Anterior cingulate cortex (tissue), 58 donors: Measurements from ENCODE around the gene SCAI.
"Not testable (repeated sequence)": the region's sequence is repeated elsewhere in the genome, so short reads cannot be mapped to it uniquely, and the experiment has no call there.

ENCODE experiments used
- DNase-seq, 58 donors: peaks; one replicate each; lab custom pipeline; 2025; lab: John Stamatoyannopoulos, UW

The SCAI gene

DNA sequence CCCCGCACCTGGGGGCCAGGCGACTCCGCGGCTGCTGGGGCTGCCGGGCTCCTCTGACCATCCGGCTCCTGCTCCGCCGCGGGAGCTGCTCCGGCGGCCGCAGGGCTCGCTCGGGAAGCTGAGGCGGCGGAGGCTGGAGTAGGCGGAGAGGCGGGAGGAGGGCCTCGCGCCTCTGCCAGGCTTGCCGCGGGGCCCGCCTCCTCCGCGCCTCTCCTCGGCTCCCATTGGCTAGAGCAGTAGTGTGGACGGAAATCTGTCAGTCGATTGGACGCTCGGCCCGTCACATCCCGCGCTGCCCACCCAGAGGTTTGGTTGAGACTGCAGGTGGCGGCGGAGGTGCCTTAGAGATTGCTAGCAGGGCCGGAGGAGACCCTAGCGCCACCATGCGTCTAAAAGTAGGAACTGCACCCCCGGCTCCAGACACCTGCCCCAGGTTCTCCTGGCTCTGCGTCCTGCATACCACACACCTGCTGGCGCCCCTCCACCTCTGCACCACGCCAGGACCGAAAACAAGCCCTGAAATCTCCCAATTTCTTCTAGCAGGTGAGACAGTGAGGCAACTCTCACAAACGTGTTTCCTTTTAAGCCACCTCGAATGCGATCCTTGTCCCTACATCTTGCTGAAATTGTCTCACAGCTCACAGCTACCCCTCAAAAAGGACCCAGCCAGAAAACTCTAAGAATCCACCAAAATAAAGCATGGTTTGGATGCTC, at the start of gene SCAI:
Gene SCAI (minus strand): TSS at position 152 of the 714 bp plus-strand sequence. CDS start 91 bp downstream, at position 61.
- DNase-seq: peak; percentile 54 to 99 (median 97)

DNA sequence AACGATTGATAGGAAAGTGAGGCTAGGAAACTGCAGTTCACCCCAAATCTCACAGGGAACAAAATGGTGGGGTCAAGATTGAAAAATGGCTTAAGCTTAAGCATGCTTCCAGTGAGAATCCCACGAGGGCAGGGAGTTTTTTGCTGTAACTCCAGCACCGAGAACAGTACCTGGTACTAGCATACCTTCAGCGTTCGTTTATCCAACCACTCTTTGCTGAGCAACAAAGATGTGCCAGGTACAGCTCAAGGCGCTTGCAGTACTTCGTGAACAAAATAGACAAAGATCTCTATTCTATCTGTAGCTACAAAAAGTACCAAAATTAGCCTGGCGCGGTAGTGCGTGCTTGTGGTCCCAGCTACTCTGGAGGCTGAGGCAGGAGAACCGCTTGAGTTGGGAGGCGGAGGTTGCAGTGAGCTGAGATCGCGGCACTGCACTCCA, 47.1 kb upstream of the SCAI start:
- DNase-seq: peak in 3 of 58 donors; percentile 15 to 30 (median 19)

DNA sequence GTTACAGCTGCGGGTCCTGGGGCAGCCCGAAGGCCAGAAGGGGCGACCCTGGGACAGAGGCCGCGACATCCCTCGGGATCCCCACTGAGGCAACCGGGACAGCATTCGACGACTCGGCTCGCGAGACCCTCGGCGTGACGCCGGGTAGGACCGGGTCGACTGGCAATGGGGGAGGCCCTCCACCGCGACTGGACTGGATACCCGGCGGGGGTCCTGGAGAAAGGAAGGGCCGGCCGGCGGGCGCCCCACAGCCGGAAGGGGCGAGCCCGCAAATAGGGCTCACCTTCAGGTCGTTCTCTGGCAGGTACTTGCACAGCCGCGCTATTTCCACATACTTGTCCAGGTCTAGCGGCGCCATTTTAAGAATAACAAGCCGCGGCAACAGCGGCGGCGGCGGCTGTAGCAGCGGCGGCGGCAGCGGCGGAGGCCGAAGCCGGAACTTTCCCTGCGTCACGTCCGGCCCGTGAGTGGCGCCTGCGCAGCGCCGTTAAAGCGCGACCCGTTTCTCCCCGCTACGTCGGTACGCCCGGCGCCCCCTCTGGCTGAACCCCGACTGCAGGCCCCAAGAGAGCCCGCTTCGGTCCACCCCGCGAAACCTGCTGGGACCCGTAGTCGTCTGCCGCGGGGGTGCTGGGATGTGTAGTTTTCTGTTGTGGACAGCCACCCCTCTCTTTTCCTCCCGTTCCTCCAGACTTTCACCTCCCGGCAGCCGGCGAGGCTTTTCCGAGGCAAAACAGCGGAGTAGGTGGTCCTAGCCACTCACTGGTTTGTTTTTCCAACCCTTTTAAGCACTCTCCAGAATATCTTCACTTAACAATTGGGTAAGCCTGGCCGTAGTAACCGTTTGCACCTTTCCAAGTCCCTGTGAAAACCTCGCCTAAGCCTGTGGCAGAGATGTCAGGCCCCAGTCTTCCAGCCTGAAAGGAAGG, 46.3 kb upstream of the SCAI start, which contains the start of gene PPP6C:
Gene PPP6C (minus strand): TSS at position 443 of the 929 bp plus-strand sequence. CDS start 85 bp downstream, at position 358.
- peak; percentile 81 to 98 (median 96) for DNase-seq

DNA sequence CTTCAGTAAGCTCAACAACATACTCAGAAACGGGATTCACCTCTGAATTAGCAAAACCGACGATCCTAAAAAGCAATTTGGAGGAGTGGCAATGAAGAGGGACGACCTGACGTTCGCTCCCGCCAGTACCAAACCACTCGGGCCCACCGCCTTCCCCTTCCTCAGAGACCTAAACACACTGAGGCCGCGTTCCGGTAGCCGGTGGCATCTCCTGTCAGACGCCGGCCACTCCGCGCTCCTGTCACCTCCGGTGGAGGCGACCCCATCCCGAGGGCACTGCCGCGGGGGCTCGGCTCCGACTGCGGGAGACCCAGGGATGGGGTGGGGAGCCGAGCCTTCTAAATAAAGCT, 45.7 kb upstream of the SCAI start:
- peak in 6 of 58 donors; percentile 23 to 51 (median 38) for DNase-seq

DNA sequence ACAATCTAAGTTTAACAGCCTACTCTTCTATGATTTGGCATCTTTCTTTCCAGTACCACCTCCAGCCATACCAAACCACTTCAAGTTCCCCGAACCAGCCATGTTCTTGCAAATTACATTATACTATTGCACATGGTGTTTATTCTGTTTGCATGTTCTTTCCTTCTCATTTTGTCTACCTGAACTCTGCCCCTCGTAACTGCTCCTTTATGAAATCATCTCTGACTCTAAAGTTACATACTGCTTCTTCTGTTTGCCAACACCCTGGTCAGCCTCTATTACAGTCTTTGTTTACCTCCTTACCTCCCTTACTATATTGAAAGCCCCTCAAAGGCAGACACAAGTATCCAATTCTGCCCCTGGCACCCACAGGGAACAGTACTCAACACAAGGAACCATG, 40.2 kb upstream of the SCAI start:
- DNase-seq: no peak

DNA sequence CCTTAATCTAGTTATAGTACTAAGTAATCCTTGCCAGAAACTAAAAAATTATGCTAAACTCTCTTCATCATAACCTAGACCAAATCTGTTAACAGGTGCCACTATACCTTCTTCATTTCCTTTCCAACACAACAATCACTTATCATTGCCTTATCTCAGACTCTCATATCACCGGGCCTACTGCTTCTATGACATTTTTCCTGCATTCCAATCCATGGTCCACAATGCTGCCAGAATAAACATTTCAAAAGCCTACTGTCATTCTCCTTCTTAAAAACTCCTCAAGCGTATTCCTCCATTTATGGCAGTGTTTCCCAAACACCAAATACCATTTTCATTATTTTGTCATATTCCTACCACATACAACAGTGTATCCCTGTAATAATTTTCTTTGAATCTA, 39.7 kb upstream of the SCAI start:
- no peak for DNase-seq

DNA sequence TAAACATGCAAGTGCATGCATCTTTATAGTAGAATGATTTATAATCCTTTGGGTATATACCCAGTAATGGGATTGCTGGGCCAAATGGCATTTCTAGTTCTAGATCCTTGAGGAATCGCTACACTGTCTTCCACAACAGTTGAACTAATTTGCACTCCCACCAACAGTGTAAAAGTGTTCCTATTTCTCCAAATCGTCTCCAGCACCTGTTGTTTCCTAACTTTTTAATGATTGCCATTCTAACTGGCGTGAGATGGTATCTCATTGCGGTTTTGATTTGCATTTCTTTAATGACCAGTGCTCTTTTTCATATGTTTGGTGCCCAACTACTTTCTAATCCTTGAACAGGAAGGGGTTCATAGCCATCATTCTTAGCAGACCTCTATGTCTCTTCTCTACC, 38.4 kb upstream of the SCAI start:
- not testable (repeated sequence) for DNase-seq

DNA sequence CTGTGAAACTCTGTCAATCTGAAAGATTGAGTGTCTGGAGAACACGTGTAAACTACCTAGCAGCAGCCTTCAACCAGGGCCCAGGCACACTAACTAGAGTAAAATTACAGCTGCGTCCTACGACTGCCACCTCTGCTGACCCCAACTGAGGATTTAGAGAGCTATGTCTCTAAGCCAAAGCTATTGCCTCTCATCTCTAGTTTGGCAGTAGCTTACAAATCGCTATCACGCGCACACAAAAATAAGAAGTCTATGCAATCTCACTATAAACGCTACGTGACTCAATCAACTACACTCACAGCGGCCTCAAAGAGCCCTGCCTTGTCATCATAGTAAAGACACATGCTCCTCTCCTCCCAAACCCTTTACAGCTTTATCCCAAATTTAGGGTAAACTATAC, 37.5 kb upstream of the SCAI start:
- DNase-seq: no peak

DNA sequence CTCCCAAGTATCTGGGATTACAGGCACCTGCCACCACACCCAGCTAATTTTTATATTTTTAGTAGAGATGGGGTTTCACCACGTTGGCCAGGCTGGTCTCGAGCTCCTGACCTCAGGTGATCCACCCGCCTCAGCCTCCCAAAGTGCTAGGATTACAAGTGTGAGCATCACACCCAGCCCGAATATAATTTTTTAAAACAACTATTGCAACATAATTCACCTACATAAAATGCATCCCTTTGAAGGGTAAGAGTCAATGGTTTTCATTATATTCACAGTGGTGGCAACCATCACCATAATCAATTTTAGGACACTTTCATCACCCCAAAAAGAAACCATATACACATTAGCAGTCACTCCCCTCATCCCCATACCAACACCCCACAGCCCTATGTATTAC, 36.4 kb upstream of the SCAI start:
- not testable (repeated sequence) for DNase-seq

DNA sequence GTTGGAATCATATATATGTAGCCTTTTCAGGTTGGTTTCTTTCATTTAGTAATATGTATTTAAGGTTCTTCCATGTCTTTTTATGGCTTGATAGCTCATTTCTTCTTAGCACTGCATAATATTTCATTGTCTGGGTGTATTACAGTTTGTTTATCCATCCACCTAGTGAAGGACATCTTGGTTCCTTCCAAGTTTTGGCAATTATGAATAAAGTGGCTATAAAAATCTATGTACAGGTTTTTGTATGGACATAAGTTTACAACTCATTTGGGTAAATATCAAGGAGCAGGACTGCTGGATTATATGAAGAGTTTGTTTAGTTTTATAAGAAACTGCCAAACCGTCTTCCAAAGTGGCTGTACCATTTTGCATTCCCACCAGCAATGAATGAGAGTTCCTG, 34.6 kb upstream of the SCAI start:
- no peak for DNase-seq

DNA sequence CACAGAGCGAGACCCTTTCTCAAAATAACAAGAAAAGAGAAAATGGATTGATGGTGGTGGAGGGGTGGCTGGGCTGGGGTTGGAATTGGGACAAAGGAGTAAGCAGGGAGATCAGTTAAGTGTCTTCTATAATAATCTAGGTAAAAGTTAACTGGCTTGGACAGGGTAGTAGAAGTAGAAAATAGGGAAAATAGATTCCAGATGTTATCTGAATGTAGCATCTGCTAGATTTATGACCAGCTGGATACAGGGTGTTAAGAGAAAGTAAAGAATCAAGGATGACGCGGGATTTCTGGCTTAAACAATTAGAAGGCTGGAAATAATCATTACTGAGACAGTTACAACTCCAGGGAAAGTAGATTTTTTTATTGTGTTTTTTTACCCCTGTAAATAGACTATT, 33.3 kb upstream of the SCAI start:
- no peak for DNase-seq

DNA sequence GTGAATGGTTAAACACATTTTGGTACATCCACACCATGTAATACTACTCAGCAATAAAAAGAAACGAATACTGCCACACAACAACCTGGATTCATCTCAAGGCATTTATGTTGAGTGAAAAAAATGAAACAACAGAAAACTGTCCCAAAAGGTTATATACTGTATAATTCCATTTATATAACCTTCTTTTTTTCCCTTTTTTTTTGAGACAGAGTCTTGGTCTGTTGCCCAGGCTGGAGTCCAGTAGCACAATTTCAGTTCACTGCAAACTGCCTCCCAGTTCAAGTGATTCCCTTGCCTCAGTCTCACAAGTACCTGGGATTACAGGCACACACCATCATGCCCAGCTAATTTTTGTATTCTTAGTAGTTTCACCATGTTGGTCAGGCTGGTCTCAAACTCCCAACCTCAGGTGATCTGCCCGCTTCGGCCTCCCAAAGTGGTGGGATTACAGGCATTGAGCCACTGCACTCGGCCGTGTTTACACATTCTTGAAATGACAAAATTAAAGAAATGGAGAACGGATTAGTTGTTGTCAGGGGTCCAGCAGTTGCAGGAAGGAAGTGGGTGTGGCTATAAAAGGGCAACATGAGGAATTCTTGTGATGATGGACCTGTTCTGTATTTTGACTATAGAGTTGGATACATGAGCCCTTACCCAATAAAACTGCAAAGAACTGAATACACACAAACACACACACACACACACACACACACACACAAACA, 28.9 kb upstream of the SCAI start:
- no peak for DNase-seq

DNA sequence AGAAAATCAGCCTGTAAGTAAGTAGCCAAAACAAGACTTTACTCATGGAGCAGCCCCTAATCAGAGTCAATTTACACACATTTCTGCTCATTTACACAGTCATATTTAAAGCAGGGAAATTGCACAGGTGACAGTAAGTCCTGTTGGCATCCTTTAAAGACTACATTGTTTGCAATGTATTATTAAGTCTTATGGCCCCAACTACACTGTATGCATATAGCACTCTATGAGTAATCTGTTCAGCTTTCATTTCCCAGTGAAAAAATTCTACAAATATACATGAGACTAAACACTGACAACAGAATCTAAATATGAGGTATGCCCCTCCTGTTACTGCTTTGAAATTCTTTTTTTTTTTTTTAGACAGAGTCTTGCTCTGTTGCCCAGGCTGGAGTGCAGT, 26.6 kb upstream of the SCAI start:
- no peak for DNase-seq

DNA sequence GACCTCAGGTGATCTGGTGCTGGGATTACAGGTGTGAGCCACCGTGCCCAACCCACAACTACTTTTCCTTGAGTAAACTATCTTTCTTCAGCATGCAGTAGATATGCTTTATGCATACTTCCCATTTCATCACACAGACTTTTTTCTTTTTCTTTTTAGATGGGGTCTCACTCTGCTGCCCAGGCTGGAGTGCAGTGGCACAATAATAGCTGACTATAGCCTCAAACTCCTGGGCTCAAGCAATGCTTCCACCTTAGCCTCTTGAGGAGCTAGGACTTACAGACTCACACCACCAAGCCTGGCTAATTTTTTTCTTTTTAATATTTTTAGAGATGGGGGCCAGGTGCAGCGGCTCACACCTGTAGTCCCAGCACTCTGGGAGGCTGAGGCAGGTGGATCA, 23.4 kb upstream of the SCAI start:
- DNase-seq: no peak

DNA sequence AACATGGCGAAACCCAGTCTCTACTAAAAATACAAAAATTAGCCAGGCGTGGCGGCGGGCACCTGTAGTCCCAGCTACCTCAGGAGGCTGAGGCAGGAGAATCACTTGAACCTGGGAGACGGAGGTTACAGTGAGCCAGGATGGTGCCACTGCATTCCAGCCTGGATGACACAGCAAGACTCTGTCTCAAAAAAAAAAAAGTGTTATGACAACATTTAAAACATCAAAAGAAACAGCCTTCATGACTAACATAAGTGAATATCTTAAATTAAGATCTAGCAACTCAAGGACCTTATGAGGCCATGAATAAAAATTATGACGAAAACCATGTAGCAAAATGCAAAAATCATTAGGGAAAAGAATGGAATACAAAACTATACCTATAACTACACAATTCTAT, 19.6 kb upstream of the SCAI start:
- not testable (repeated sequence) for DNase-seq

DNA sequence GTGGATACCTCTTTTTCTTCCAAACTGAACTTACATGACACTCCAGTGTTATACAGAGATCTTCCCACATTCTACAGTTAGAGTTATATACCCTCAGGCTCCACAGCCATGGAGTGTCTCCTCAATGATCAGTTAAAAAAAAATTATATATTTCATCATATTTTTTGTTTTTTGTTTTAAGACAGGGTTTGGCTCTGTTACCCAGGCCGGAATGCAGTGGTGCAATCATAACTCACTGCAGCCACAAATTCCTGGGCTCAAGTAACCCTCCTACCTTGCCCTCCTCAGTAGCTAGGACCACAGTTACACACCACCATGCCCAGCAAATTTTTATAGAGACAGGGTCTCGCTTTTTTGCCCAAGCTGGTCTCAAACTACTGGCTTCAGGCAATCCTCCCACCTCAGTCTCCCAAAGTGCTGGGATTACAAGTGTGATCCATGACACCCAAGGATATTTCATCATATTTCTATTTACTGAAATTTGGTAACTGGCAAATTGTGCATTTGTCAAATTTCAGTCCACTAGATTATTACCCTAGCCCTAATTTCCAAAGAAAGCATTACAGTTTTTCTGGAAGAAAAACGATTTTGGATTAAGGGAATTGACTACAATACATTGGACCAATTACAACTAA, 18.1 kb upstream of the SCAI start:
- DNase-seq: no peak

DNA sequence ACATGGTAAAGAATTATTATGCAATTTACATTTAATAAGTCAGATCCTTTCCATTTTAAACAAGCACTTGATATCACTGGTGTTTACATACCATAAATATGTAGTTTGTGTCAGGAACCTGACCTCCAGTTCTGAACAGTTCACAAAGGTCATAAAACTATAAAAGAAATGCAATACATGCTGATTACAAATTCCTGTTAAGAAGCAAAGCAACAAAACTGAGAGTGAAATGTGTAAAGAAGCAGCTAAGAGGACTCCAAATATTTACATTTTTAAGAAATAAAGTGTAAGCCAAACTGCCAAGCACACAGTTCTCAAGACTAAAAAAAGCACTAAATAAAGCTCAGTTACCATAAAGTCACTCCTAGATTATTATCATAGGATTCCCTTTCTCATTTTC, 17.4 kb upstream of the SCAI start:
- DNase-seq: no peak

DNA sequence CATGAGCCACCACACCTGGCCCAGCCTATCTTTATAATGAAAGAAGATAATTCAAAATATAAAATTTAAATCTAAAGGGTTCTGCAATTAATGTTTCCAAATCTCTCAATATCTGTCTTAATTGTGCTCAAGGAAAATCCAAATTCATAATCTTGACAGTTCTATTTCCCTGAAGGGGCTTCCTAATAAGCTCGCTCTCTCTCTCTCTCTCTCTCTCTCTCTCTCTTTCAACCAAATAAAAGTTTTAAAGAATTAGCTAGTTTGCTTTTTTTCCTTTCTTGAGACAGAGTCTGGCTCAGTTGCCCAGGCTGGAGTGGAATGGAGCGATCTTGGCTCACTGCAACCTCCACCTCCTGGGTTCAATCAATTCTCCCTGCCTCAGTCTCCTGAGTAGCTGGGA, 13.2 kb upstream of the SCAI start:
- no peak for DNase-seq

DNA sequence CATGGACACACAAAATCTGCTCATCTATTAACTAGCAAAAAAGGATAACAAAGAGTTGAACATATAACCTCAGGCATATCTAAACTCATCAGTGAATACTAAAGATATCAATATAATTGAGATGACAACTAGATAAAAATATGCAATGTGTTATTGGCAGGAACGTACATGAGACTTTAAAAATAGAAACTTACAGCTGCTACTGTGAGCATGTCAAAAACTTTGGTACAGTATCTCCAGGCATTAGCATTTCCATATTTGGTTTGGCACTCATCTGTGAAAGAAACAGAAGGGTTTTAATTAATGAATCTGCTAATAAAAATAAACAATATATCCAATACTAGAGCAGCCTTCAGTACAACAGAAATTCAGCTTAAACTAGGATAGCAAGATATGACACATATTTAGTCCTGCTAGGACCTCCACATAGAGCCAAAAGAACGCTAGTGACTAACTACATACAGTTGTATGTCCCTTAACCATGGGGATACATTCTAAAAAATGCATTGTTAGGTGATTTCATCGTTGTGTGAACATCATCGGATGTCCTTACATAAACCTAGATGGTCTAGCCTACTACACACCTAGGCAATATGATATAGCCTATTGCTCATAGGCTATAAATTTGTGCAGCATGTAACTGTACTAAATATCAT, 10.5 kb upstream of the SCAI start:
- DNase-seq: no peak

DNA sequence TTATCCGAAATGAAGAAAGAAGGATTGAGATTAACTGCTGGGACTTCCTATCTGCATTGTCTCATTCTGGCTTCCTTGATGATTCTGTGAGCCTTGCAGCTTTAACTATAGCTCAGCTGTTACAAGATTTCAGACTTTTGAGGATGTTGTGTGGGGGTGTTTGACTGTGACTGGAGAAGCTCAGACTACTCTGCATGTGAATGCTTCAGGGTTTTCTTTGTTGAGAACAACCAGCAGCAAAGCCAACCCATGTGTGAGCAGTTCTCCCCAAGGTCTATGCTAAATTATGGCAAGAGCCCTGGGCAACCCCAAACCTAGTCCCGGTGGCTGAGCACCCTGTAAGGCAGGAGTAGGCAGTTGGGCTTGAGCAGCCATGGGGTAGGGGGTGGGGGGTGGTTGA, 8.4 kb upstream of the SCAI start:
- peak in 2 of 58 donors; percentile 9 to 30 for DNase-seq
